HEK293 (cell line): ENCODE results near the gene CAMP.

Experiments
- CTCF ChIP-seq: fragments of 450-650 bp; formaldehyde crosslinking; IDR thresholded peaks from 2 replicates; pipeline ENCODE4 v1.5.1; 2016; ENCODE audit warnings: missing biosample characterization, missing genetic modification characterization
- MZF1 ChIP-seq: fragments of 450-650 bp; formaldehyde crosslinking; IDR thresholded peaks from 2 replicates; pipeline ENCODE4 v1.5.1; 2017; ENCODE audit warnings: missing biosample characterization, missing genetic modification characterization, borderline replicate concordance
- ZBTB26 ChIP-seq: fragments of 450-650 bp; formaldehyde crosslinking; optimal IDR thresholded peaks from 2 replicates; pipeline ENCODE3; 2016; ENCODE audit warnings: missing biosample characterization, mild to moderate bottlenecking, missing genetic modification characterization
- ZNF10 ChIP-seq: fragments of 450-650 bp; formaldehyde crosslinking; IDR thresholded peaks from 2 replicates; pipeline ENCODE4 v1.5.1; 2017; ENCODE audit warnings: missing biosample characterization, missing genetic modification characterization
- ZNF335 ChIP-seq: fragments of 450-650 bp; formaldehyde crosslinking; conservative IDR thresholded peaks from 2 replicates; pipeline ENCODE4 v1.5.1; 2016; ENCODE audit warnings: missing biosample characterization, missing genetic modification characterization

- TF ChIP-seq ZNF335 (tag by site-specific recombination): no peak
- TF ChIP-seq ZBTB26: no peak
- no peak for TF ChIP-seq MZF1 (tag by site-specific recombination)
- no peak for TF ChIP-seq ZNF10 (tag by site-specific recombination)
- no peak for TF ChIP-seq CTCF
Measured at GRCh38 chr3:48248095-48248850, 25.0 kb downstream of the CAMP start.
